Forelimb muscle (tissue), 1 donor: Measurements from ENCODE around the gene CDC42EP1. TPM values are rescaled to one million over a fixed set of nuclear protein-coding genes. Genes with fewer than 3 reads are reported as not detected.
"Not testable (repeated sequence)": the region's sequence is repeated elsewhere in the genome, so short reads cannot be mapped to it uniquely, and the experiment has no call there.

Source experiments
- DNase-seq: peaks from one replicate; pipeline ENCODE4 v3.0.0-alpha.2; 2013; ENCODE audit warnings: low read depth
- polyA plus RNA-seq: library from polyadenylated mRNA; unstranded; fragments of 120-200 nt; gene quantifications from one replicate; pipeline ENCODE4 v1.2.1, GENCODE V29; 2013; ENCODE audit not compliant: insufficient read length

CDC42EP1 gene
- polyA plus RNA-seq, 1 donor: 35.3 TPM

- no peak for DNase-seq
Measured at GRCh38 chr22:37534445-37534844, 25.8 kb upstream of the CDC42EP1 start.

- no peak for DNase-seq
Measured at GRCh38 chr22:37535159-37535558, 25.1 kb upstream of the CDC42EP1 start.

- DNase-seq: peak; percentile 80
Measured at GRCh38 chr22:37538590-37539357, 21.5 kb upstream of the CDC42EP1 start.

- DNase-seq: not testable (repeated sequence)
Measured at GRCh38 chr22:37539790-37540189, 20.5 kb upstream of the CDC42EP1 start.

- not testable (repeated sequence) for DNase-seq
Measured at GRCh38 chr22:37542416-37542815, 17.9 kb upstream of the CDC42EP1 start.

- DNase-seq: no peak
Measured at GRCh38 chr22:37542959-37543358, 17.3 kb upstream of the CDC42EP1 start.

- no peak for DNase-seq
Measured at GRCh38 chr22:37544955-37545702, 15.2 kb upstream of the CDC42EP1 start.

GRCh38 chr22:37545703-37546436 is 14.4 kb upstream of the CDC42EP1 start:
- peak; percentile 84 for DNase-seq

- peak; percentile 60 for DNase-seq
Measured at GRCh38 chr22:37546437-37547250, 13.6 kb upstream of the CDC42EP1 start.

GRCh38 chr22:37547251-37547741 is 13.0 kb upstream of the CDC42EP1 start:
- no peak for DNase-seq

GRCh38 chr22:37549704-37550059 is 10.6 kb upstream of the CDC42EP1 start:
- no peak for DNase-seq

- not testable (repeated sequence) for DNase-seq
Measured at GRCh38 chr22:37550921-37551320, 9.4 kb upstream of the CDC42EP1 start.

- DNase-seq: no peak
Measured at GRCh38 chr22:37551981-37552380, 8.3 kb upstream of the CDC42EP1 start.

GRCh38 chr22:37552524-37553163 is 7.6 kb upstream of the CDC42EP1 start:
- DNase-seq: no peak

- DNase-seq: no peak
Measured at GRCh38 chr22:37553725-37554124, 6.6 kb upstream of the CDC42EP1 start.

GRCh38 chr22:37555029-37555428 is 5.3 kb upstream of the CDC42EP1 start:
- no peak for DNase-seq

GRCh38 chr22:37556710-37557109 is 3.6 kb upstream of the CDC42EP1 start:
- DNase-seq: no peak

- no peak for DNase-seq
Measured at GRCh38 chr22:37557321-37558001, 2.8 kb upstream of the CDC42EP1 start.

GRCh38 chr22:37558815-37559214 is 1.5 kb upstream of the CDC42EP1 start:
- no peak for DNase-seq

- no peak for DNase-seq
Measured at GRCh38 chr22:37559521-37559900, 769 bp upstream of the CDC42EP1 start.
